NOMO-1 treated with DMSO at 0.1 percent for 48 hours (cell line): ENCODE measurements around the gene SACM1L.
A peak's percentile ranks its signal among the peaks of the same experiment; 100 is the strongest.
"Not testable (repeated sequence)": the region's sequence is repeated elsewhere in the genome, so short reads cannot be mapped to it uniquely, and the experiment has no call there.

Experiments
- DNase-seq: peaks from one replicate; lab custom pipeline; 2025; ENCODE audit not compliant: unreplicated experiment; lab: John Stamatoyannopoulos, UW

The SACM1L gene

DNA sequence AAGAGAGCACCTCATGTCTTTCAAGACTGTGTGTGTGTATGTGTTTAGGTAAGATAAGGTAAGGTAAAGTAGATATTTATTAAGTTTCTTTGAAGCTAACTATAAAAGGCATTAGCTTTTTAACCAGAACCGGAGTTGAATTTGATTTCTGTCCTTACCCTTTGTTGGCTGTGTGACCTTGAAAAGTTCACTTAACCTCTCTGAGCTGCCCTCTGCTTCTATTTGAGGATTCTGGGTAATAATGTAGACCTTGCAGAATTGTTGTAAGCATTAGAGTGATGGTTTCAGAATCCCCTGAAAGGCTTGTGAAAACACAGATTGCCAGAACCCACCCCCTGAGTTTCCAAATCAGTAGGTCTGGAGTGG lies 21.6 kb upstream of the SACM1L start:
- no peak for DNase-seq

DNA sequence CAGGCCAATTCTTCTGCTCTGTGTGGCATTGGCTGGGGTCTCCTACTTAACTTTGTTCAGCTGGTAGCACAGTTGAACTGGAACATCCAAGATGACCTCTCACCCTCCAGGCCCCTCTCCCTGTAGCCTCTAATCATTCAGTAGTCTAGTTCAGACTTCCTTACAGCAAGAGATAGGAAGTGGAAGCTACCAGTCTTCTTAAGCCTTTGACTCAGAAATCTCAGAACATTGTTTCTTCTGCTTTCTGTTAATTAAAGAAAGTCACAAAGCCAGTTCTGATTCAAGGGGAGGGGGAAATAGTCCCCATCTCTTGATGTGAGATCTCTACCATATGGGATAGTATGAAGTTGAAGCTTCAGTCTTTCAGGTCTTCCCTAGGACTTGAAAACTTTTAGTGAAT lies 18.8 kb upstream of the SACM1L start:
- DNase-seq = no peak

- no peak for DNase-seq
Observed at GRCh38 chr3:45670991-45671390, 18.2 kb upstream of the SACM1L start.

DNA sequence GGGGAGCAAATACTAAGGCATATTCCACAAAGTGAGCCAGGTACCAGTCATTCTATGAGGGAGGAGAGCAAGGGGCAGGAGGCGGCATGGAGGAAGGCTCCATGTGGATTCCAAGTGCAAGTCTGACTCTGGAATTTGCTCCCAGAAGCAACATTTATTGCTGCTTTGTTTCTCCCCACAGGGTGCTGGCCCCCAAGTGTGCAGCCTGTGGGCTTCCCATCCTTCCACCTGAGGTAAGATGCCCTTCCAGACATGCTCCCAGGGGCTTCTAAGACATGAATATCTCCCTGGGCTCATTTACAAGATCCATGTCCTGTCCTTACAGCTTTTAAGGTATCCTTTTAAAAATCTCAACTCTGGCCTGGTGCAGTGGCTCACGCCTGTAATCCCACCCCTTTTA lies 15.9 kb upstream of the SACM1L start:
- no peak for DNase-seq

DNA sequence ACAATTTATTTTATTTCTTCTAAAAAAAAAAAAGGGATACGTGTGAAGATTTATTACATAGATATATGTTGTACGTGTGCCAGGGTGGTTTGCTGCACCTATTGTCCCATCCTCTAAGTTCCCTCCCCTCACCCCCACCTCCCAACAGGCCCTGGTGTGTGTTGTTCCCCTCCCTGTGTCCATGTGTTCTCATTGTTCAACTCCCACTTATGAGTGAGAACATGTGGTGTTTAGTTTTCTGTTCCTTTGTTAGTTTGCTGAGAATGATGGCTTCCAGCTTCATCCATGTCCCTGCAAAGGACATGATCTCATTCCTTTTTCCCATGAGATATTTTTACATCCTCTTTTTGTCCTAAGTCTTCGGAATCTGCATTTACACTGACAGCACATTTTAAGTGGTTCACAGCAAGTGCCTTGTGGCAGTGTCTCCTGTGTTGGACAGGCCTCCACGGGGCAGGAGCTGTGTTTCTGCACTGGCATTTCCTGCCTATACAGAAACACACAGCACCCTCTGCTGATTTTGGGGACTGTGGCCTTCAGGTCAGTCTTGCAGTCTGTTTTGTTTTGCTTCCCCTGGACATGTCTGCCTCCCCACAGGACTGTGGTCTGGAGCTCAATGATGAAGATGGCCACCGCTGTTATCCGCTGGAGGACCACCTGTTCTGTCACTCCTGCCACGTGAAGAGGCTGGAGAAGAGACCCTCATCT lies 12.7 kb upstream of the SACM1L start:
- DNase-seq = no peak

- DNase-seq = peak; percentile 71
Observed at GRCh38 chr3:45677033-45677446, 12.2 kb upstream of the SACM1L start.

- DNase-seq = no peak
Observed at GRCh38 chr3:45677841-45678240, 11.4 kb upstream of the SACM1L start.

GRCh38 chr3:45679805-45680204 lies 9.4 kb upstream of the SACM1L start:
- peak; percentile 76 for DNase-seq

DNA sequence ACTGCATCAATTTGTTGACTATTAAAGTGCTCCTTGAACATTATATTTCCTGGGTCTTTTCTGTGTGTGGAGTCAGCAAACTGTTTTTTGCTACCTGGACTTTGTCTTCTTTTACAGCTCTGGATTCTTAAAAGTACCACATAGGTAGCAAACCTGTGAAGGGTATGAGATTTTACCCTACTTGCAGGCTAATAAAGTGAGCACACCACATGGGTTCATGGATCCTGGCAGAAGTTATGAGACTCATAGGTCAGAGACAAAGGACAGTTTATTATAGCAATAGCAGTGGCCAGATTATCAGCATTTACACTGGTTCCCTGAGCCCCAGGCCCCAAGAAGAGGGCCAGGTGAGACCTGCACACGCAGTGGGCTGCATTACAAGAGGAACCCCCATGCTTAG lies 8.0 kb upstream of the SACM1L start:
- DNase-seq = no peak

DNA sequence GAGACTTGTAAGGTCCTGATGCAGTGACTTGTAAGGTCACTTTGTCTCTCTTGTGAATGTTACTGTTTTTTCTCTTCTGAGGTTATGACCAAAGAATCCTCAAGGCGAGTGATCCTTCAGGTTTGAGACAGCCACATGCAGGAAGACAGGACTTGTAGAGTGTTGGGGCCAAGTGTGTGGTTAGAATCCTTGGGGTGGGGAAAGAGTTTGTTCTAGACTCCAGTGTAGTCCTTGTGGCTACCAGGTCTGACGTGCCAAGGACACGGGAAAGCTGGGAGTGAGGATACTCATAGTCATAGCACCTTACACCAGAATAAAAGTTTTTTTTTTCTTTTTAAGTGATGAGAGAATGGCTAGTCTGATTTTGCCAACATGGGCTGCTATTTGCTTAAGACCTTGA lies 7.3 kb upstream of the SACM1L start:
- no peak for DNase-seq

DNA sequence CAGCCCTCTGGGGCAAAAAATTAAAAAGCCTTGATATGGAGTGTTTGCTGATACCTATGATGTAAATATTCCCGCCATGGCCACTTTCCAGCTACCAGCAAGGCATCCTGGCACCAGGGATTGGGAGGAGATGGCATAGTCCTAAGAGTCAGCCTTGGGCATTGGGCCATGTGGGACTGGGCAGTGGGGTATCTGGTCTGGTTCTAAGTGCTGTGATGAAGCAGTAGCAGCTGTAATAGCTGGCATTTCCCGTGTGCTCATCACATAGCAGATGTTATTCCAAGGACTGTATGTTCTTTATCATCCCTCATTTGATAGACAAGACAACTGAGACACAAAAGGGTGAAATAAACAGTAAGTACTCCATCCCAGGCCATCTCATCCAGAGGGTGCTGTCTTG lies 6.9 kb upstream of the SACM1L start:
- DNase-seq = no peak

GRCh38 chr3:45682786-45683185 lies 6.4 kb upstream of the SACM1L start:
- DNase-seq = no peak

DNA sequence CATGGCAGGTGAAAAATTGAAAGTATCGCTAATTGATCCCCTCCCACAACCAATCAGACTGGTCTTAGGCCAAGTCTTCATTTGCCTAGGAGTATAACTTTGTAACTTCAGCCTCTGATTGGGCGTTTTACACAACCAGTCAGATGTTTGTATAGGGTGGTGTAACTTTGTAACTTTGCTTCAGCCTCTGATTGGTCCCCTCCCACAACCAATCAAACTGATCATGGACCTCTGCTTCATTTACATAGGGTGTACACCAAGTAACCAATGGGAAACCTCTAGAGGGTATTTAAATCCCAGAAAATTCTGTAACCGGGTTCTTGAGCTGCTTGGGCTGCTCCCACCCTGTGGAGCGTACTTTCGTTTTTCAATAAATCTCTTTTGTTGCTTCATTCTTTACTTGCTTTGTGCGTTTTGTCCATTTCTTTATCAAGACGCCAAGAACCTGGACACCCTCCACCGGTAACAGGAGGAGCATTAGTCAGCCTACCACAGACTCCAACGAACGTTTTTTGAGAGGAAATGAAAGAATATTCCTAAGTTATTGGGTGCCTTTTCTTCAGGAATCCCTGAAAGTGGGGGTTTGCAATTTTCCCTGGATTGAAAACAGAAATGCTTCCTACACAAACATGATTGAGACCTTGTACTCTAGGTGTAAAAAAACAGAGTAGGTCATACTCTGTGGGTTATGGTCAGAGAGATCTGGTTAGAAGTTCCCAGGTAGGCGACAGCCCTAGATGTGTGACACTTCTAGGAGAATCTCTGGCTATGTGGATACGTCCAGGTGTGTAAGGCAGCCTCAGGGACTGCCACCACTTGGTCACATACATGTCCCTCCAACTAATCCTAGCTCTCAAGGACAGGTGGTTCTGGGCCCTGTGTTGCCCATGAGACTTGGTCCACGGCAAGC lies 5.5 kb upstream of the SACM1L start:
- DNase-seq = no peak

DNA sequence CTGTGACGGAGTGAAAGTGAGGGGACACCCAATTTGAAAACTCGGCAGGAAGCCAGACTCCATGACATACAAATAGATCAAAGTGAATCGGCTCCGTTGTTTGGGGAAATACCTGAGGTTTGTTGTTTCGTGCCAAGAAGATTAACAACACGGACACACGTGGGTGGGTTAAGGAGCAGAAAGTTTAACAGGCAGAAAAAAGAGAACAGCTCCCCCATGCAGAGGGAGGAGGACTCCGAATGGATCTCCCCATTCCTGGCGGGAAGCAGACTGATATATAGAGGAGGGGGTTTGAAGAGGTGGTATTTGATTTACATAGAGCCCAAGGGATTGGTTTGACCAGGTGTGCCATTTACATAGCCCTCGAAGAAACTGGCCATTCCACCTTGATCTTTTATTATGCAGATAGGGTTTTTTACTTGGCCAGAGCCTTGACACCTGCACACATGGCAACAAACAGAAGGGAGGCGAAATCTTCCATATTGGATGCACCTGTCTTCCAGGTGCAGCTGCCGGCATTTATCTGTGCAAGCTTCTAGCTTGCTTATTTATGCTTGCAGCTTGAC lies 4.8 kb upstream of the SACM1L start:
- no peak for DNase-seq

DNA sequence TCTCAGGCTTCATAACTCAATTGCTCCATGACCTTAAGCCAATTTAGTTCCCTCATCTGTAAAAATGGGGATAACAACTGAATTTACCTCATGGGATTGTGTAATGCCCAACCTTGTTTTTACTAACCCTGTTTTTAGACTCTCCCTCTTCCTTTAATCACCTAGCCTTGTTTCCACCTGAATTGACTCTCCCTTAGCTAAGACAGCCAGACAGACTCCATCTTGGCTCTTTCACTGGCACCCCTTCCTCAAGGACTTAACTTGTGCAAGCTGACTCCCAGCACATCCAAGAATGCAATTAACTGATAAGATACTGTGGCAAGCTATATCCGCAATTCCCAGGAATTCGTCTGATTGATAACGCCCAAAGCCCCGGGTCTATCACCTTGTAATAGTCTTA lies 3.5 kb upstream of the SACM1L start:
- not testable (repeated sequence) for DNase-seq

DNA sequence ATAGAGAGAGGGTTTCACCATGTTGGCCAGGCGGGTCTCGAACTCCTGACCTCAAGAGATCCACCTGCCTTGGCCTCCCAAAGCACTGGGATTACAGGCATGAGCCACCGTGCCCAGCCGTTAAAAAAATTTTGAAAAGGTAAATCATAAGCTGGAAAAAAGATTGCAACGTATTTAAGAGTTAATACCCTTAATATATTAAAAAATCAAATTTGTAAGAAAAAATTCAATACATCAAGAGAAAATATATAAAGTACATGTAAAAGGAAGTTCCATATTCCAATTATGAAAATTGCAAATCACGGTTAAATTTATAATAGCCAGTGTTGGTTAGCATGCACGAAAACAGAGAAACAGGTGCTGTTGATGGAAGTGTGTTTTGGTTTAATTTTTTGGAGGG lies 2.3 kb upstream of the SACM1L start:
- no peak for DNase-seq

DNA sequence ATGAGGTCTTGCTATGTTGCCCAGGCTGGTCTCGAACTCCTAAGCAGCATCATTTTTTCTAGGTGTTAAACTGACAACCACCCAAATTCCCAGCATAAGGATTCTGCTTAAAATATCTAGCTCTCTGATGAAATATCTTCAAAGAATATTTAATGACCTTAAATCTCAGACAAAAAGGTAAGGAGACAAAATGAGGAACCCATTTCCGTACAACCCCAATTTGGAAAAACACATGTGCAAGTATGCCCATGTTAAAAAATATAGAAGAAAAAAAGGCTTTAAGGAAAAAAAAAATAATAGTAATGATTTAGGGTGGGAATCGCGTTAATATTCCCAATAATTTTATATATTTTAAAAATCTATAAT lies 1.4 kb upstream of the SACM1L start:
- DNase-seq = no peak

- DNase-seq = peak; percentile 26
Observed at GRCh38 chr3:45688194-45688881, 858 bp upstream of the SACM1L start.

- no peak for DNase-seq
Observed at GRCh38 chr3:45689787-45690145, 570 bp downstream of the SACM1L start.

GRCh38 chr3:45690336-45691035 lies 1.3 kb downstream of the SACM1L start:
- DNase-seq = peak; percentile 44

- peak; percentile 10 for DNase-seq
Observed at GRCh38 chr3:45691842-45692241, 2.6 kb downstream of the SACM1L start.
